Pancreas (tissue), 10 donors: ENCODE data around the gene TFF1. TPM values are rescaled to one million over a fixed set of nuclear protein-coding genes. Genes with fewer than 3 reads are reported as not detected.

Source experiments
- ATAC-seq, 4 donors: fragments of 200-7000 bp; cut with Tn5 transposase; one replicate each; pipeline versions ENCODE4 v1.8.0 to v1.9.1; 2020; ENCODE audit warnings: mild to moderate bottlenecking in 4 of 4, moderate library complexity in 4 of 4
- DNase-seq, 6 donors: peaks; one replicate each; pipeline ENCODE4 v3.0.0-alpha.2; 2020
- FAIRE-seq: peaks from 2 replicates; lab custom pipeline; 2012; peaks lifted over from hg19 to GRCh38; lab: Jason Lieb, UNC
- H3K27ac ChIP-seq, 4 donors: fragments of 200-600 bp; sonication (generic); 1 replicate in 3 of 4; 2 replicates in 1 of 4; pipeline versions ENCODE4 v1.5.0 to v1.8.0; 2020
- H3K27me3 ChIP-seq, 4 donors: fragments of 200-600 bp; one replicate each; pipeline ENCODE4 v1.8.0; 2021
- H3K36me3 ChIP-seq, 3 donors: fragments of 200-600 bp; sonication (generic) in 1 of 3; one replicate each; pipeline versions ENCODE4 v1.5.0 to v1.8.0; 2020 to 2021
- H3K4me1 ChIP-seq, 3 donors: fragments of 200-600 bp; one replicate each; pipeline ENCODE4 v1.8.0; 2021
- H3K4me3 ChIP-seq, 4 donors: fragments of 200-600 bp; sonication (generic) in 2 of 4; one replicate each; pipeline versions ENCODE4 v1.5.0 to v1.8.0; 2020 to 2021
- H3K9me3 ChIP-seq, 4 donors: fragments of 200-600 bp; one replicate each; pipeline ENCODE4 v1.8.0; 2021
- CTCF ChIP-seq, 4 donors: fragments of 200-600 bp; sonication (generic) in 3 of 4; IDR thresholded peaks; one replicate each; pipeline versions ENCODE4 v1.5.0 to v1.8.0; 2021; ENCODE audit warnings: antibody characterized with exemption in 4 of 4
- WGBS, 2 donors: extraction: QIAGEN DNeasy Blood & Tissue Kit; methylation state at CpG; one replicate each; pipeline ENCODE4 v1.1.7; 2013; 5-methylcytosine and 5-hydroxymethylcytosine counted together
- intact Hi-C, 3 donors: fragments of 100-400 bp; cut with DNase I; formaldehyde crosslinking; loops; one replicate each; pipeline versions ENCODE4 v1.11.1 to v1.14.2; 2022
- polyA plus RNA-seq, 2 donors: library from polyadenylated mRNA; stranded (reverse); fragments of 200-250 nt; gene quantifications; one replicate each; pipeline ENCODE4 v1.2.3, GENCODE V29; 2013
- total RNA-seq, 6 donors: library from RNA; stranded (reverse); fragmentation: NEBNext Ultra II Directional in 4 of 6; extraction: Animal tissue kit (Norgen Biotek cat#: 25700) in 4 of 6; gene quantifications; one replicate each; pipeline versions ENCODE4 v1.2.1 to v1.2.4, GENCODE V29; 2021 to 2023
- donor health status: healthy with polysubstance abuse.
- donor health status: DM: no; HTN: no; CAD: no; lungs with moderate emphysema.
- donor health status: DM: no; HTN: no; CAD: no.
- donor health status: control.
- donor health status: control.
- donor health status: Bipolar disorder and iron deficiency.
- donor health status: DM: yes; HTN: yes; CAD: no.
- donor health status: DM: no; HTN: no; CAD: no.
- donor health status: DM: no; HTN: no; CAD: no.
- donor health status: DM: yes; HTN: yes; CAD: no.

TFF1 gene
- total RNA-seq (10 to 100 TPM in 1 of 6 donors, 1 to 10 TPM in 3, under 1 TPM in 1, not detected in 1; 0.93 to 40.6 (median 2.9) TPM), polyA plus RNA-seq (10 to 100 TPM in 1 of 2 donors, under 1 TPM in 1; 0.80 to 10.4 TPM)

GRCh38 chr21:42366292-42367010, at the start of gene TFF1:
TFF1 (minus strand) TSS chr21:42366535; CDS start chr21:42366495, 40 bp downstream.
- no peak for TF ChIP-seq CTCF (IDR thresholded peaks at IDR 0.05)
- no peaks in the 10 kb centered on the region for H3K4me1 ChIP-seq
- no peaks in the 10 kb centered on the region for H3K27me3 ChIP-seq
- no peaks in the 10 kb centered on the region for H3K9me3 ChIP-seq
- intact Hi-C loops, result no loop called here
- FAIRE-seq (no peak), DNase-seq (no peak), ATAC-seq (peak in 3 of 4 donors; percentile 50 to 63 (median 54))
- 77 to 82% methylated on average over 19 of the region's 19 CpGs for WGBS, 2 donors
- no peaks in the 10 kb centered on the region for H3K36me3 ChIP-seq
- no peak within 1 kb of the TSS for H3K27ac ChIP-seq
- H3K4me3 ChIP-seq, result no peak within 1 kb of the TSS

GRCh38 chr21:42414928-42415769, 48.8 kb upstream of the TFF1 start:
- 61 to 69% methylated on average over 27 of the region's 27 CpGs for WGBS, 2 donors
- intact Hi-C loops, result no loop called here

GRCh38 chr21:42414553-42414927, 48.2 kb upstream of the TFF1 start:
- no peak for DNase-seq
- TF ChIP-seq CTCF (IDR thresholded peaks at IDR 0.05), result no peak
- Histone ChIP-seq H3K4me1 (no peaks in the 10 kb centered on the region), H3K27ac (no peak overlapping the region), H3K36me3 (no peaks in the 10 kb centered on the region), H3K27me3 (no peaks in the 10 kb centered on the region), H3K4me3 (no peak overlapping the region), H3K9me3 (no peaks in the 10 kb centered on the region)
- FAIRE-seq, result no peak
- no peak for ATAC-seq
- intact Hi-C loops, result no loop called here
- 86 to 95% methylated on average over 8 of the region's 8 CpGs for WGBS, 2 donors

More at GRCh38 chr21:42414928-42415769, 48.8 kb upstream of the TFF1 start:
- Histone ChIP-seq H3K4me1 (no peaks in the 10 kb centered on the region), H3K9me3 (no peaks in the 10 kb centered on the region), H3K36me3 (no peaks in the 10 kb centered on the region), H3K27ac (no peak overlapping the region), H3K27me3 (no peaks in the 10 kb centered on the region), H3K4me3 (no peak overlapping the region)
- no peak for TF ChIP-seq CTCF (IDR thresholded peaks at IDR 0.05)
- ATAC-seq (peak in 3 of 4 donors; percentile 8 to 68 (median 48)), DNase-seq (no peak), FAIRE-seq (no peak)

GRCh38 chr21:42414066-42414465, 47.7 kb upstream of the TFF1 start:
- intact Hi-C loops, result no loop called here
- no peaks in the 10 kb centered on the region for H3K4me1 ChIP-seq
- TF ChIP-seq CTCF (IDR thresholded peaks at IDR 0.05), result no peak
- no peaks in the 10 kb centered on the region for H3K36me3 ChIP-seq
- FAIRE-seq, result no peak
- H3K27ac ChIP-seq, result no peak overlapping the region
- ATAC-seq, result no peak
- no peak overlapping the region for H3K4me3 ChIP-seq
- no peaks in the 10 kb centered on the region for H3K9me3 ChIP-seq
- DNase-seq, result no peak
- 87 to 96% methylated on average over 8 of the region's 8 CpGs for WGBS, 2 donors
- H3K27me3 ChIP-seq, result no peaks in the 10 kb centered on the region
